HEK293T (cell line): ENCODE measurements around the gene NPHP4.

ENCODE experiments used
- BHLHE40 ChIP-seq: fragments of 450-650 bp; IDR thresholded peaks from 2 replicates; pipeline ENCODE4 v1.6.1; 2016; ENCODE audit warnings: mild to moderate bottlenecking, moderate library complexity, borderline replicate concordance
- HDGF ChIP-seq: fragments of 450-650 bp; IDR thresholded peaks from 2 replicates; pipeline ENCODE4 v1.6.1; 2017; ENCODE audit warnings: antibody characterized with exemption, borderline replicate concordance
- TARDBP ChIP-seq: fragments of 450-650 bp; IDR thresholded peaks from 2 replicates; pipeline ENCODE4 v1.6.1; 2016

DNA sequence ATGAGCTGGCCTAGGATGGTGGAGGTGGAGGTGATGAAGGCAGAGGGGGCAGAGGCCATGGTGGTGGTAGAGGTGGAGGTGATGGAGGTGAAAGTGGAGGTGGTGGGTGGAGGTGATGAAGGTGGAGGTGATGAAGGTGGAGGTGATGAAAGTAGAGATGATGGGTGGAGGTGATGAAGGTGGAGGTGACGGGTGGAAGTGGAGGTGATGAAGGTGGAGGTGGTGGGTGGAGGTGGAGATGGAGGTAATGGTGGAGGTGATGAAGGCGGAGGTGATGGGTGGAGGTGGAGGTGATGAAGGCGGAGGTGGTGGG lies 19.7 kb upstream of the NPHP4 start:
- TF ChIP-seq TARDBP (no peak), BHLHE40 (no peak), HDGF (no peak)
